ENCODE measurements around the gene FOXP1.
A peak's percentile ranks its signal among the peaks of the same experiment; 100 is the strongest.

FOXP1 gene

GRCh38 chr3:71195492-71195891 lies 388.0 kb downstream of the FOXP1 start:
- peak; percentile 75 for DNase-seq

- no peak for DNase-seq
These were observed 388.7 kb downstream of the FOXP1 start for GRCh38 chr3:71194785-71195184.

- no peak for DNase-seq
These were observed 392.5 kb downstream of the FOXP1 start for GRCh38 chr3:71191031-71191482.

GRCh38 chr3:71189480-71189879 lies 394.0 kb downstream of the FOXP1 start:
- peak; percentile 19 for DNase-seq

- DNase-seq = no peak
These were observed 395.8 kb downstream of the FOXP1 start for GRCh38 chr3:71187715-71188114.

- no peak for DNase-seq
These were observed 396.7 kb downstream of the FOXP1 start for GRCh38 chr3:71186801-71187200.

GRCh38 chr3:71185733-71186455 lies 397.6 kb downstream of the FOXP1 start:
- peak; percentile 76 for DNase-seq

- no peak for DNase-seq
These were observed 399.3 kb downstream of the FOXP1 start for GRCh38 chr3:71184252-71184651.

GRCh38 chr3:71183549-71183948 lies 400.0 kb downstream of the FOXP1 start:
- no peak for DNase-seq

- DNase-seq = no peak
These were observed 403.0 kb downstream of the FOXP1 start for GRCh38 chr3:71180524-71180923.

- DNase-seq = no peak
These were observed 406.2 kb downstream of the FOXP1 start for GRCh38 chr3:71177375-71177774.

- DNase-seq = no peak
These were observed 407.2 kb downstream of the FOXP1 start for GRCh38 chr3:71176366-71176765.

- no peak for DNase-seq
These were observed 407.7 kb downstream of the FOXP1 start for GRCh38 chr3:71175691-71176365.

- DNase-seq = peak; percentile 92
These were observed 410.6 kb downstream of the FOXP1 start for GRCh38 chr3:71172951-71173350.

GRCh38 chr3:71172189-71172588 lies 411.3 kb downstream of the FOXP1 start:
- peak; percentile 84 for DNase-seq

- no peak for DNase-seq
These were observed 412.3 kb downstream of the FOXP1 start for GRCh38 chr3:71171247-71171646.

- DNase-seq = no peak
These were observed 414.6 kb downstream of the FOXP1 start for GRCh38 chr3:71168880-71169411.

GRCh38 chr3:71168121-71168721 lies 415.3 kb downstream of the FOXP1 start:
- DNase-seq = peak; percentile 55

GRCh38 chr3:71166339-71167240 lies 416.9 kb downstream of the FOXP1 start:
- no peak for DNase-seq

- DNase-seq = no peak
These were observed 418.6 kb downstream of the FOXP1 start for GRCh38 chr3:71164881-71165280.

GRCh38 chr3:71163198-71163918 lies 420.2 kb downstream of the FOXP1 start:
- peak; percentile 41 for DNase-seq

- DNase-seq = no peak
These were observed 421.3 kb downstream of the FOXP1 start for GRCh38 chr3:71162221-71162620.
